ENCODE results near the gene PGC. TPM values are rescaled to one million over a fixed set of nuclear protein-coding genes. Genes with fewer than 3 reads are reported as not detected.

Gene PGC
- total and polyA plus RNA-seq, 9 of the 15 experiments (the other 6 are each of a cell fraction or from before 2014, with no cell fraction given): 0.17 to 0.40 TPM; not detected in 7

DNA sequence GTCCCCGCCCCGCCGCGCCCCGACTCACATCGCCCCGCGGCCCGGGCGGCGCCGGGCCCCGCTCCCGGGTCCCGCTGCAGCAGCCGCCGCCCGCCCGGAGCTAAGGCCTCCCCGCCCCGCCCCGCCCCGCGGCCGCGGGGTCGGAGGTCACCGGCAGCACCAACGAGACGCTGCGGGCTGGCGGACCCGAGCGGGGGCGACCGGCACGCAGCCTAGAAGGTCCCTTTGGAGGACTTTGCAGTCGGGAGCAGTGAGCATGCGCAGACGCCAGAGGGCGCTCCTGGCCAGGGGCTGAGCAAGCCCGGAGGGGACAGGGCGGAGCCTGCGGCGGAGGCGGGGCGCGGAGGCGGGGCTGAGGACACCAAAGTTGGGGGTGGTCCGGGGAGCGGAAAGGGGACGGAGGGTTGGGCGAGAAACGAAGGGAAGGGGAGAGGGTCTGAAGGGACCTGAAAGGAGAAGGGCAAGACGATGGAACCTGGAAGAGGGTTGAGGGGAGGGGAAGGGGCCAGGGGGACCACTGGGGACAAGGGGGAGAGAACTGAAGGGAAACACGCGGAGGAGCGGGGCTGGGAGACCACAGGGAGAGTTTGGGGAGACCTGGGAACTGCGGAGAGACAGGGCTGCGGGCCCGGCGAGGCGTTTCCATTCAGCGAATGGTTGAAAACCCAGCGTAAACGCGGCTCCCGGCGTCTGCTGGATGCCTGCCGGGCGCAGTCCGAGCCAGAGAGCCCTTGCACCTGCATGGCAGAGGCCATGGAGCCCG lies 32.8 kb upstream of the PGC start, which contains the start of gene FRS3 (continued):
- TF ChIP-seq ZNF263 (CRISPR knock-in tag; IDR thresholded peaks at IDR 0.05; ENCODE audit: borderline replicate concordance): peak; percentile 68; the same call in 1 of the 2 replicates
- 0 out of 2 replicates have a peak, but pooled peaks have one; percentile 13 for TF ChIP-seq MTA2 (IDR thresholded peaks at IDR 0.05; ENCODE audit: low read depth)
- TF ChIP-seq SMAD4 (CRISPR knock-in tag; conservative IDR thresholded peaks at IDR 0.05): peak; percentile 68
- TF ChIP-seq ZFPM2 (CRISPR knock-in tag; IDR thresholded peaks at IDR 0.05): no peak
- TF ChIP-seq THRAP3 (IDR thresholded peaks at IDR 0.05; ENCODE audit: borderline replicate concordance): no peak
- no peak for TF ChIP-seq ZNF354B (CRISPR knock-in tag; IDR thresholded peaks at IDR 0.05)
- TF ChIP-seq TAF1 (IDR thresholded peaks at IDR 0.05; ENCODE audit: control insufficient read depth, extremely low read depth, insufficient read depth, low read length, severe bottlenecking): peak; percentile 68
- TF ChIP-seq, protein P1, sequence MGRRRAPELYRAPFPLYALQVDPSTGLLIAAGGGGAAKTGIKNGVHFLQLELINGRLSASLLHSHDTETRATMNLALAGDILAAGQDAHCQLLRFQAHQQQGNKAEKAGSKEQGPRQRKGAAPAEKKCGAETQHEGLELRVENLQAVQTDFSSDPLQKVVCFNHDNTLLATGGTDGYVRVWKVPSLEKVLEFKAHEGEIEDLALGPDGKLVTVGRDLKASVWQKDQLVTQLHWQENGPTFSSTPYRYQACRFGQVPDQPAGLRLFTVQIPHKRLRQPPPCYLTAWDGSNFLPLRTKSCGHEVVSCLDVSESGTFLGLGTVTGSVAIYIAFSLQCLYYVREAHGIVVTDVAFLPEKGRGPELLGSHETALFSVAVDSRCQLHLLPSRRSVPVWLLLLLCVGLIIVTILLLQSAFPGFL (CRISPR knock-in tag; IDR thresholded peaks at IDR 0.05): peak; percentile 17; the same call in 1 of the 2 replicates
- TF ChIP-seq ERF (CRISPR knock-in tag; IDR thresholded peaks at IDR 0.05): 0 out of 2 replicates have a peak, but pooled peaks have one; percentile 10
- peak; percentile 76 for TF ChIP-seq BHLHE40 (IDR thresholded peaks at IDR 0.05; ENCODE audit: low read length)
- TF ChIP-seq, protein P2, sequence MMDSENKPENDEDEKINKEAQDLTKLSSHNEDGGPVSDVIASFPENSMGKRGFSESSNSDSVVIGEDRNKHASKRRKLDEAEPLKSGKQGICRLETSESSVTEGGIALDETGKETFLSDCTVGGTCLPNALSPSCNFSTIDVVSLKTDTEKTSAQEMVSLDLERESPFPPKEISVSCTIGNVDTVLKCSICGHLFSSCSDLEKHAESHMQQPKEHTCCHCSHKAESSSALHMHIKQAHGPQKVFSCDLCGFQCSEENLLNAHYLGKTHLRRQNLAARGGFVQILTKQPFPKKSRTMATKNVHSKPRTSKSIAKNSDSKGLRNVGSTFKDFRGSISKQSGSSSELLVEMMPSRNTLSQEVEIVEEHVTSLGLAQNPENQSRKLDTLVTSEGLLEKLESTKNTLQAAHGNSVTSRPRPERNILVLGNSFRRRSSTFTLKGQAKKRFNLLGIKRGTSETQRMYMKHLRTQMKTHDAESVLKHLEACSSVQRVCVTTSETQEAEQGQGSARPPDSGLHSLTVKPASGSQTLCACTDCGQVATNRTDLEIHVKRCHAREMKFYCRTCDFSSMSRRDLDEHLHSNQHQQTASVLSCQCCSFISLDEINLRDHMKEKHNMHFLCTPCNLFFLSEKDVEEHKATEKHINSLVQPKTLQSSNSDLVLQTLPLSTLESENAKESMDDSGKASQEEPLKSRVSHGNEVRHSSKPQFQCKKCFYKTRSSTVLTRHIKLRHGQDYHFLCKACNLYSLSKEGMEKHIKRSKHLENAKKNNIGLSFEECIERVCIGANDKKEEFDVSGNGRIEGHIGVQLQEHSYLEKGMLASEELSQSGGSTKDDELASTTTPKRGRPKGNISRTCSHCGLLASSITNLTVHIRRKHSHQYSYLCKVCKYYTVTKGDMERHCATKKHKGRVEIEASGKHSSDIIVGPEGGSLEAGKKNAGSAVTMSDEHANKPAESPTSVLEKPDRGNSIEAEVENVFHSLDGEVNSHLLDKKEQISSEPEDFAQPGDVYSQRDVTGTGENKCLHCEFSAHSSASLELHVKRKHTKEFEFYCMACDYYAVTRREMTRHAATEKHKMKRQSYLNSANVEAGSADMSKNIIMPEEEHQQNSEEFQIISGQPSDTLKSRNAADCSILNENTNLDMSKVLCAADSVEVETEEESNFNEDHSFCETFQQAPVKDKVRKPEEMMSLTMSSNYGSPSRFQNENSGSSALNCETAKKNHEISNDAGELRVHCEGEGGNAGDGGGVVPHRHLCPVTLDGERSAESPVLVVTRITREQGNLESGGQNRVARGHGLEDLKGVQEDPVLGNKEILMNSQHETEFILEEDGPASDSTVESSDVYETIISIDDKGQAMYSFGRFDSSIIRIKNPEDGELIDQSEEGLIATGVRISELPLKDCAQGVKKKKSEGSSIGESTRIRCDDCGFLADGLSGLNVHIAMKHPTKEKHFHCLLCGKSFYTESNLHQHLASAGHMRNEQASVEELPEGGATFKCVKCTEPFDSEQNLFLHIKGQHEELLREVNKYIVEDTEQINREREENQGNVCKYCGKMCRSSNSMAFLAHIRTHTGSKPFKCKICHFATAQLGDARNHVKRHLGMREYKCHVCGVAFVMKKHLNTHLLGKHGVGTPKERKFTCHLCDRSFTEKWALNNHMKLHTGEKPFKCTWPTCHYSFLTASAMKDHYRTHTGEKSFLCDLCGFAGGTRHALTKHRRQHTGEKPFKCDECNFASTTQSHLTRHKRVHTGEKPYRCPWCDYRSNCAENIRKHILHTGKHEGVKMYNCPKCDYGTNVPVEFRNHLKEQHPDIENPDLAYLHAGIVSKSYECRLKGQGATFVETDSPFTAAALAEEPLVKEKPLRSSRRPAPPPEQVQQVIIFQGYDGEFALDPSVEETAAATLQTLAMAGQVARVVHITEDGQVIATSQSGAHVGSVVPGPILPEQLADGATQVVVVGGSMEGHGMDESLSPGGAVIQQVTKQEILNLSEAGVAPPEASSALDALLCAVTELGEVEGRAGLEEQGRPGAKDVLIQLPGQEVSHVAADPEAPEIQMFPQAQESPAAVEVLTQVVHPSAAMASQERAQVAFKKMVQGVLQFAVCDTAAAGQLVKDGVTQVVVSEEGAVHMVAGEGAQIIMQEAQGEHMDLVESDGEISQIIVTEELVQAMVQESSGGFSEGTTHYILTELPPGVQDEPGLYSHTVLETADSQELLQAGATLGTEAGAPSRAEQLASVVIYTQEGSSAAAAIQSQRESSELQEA (IDR thresholded peaks at IDR 0.05; ENCODE audit: low read depth): no peak
- TF ChIP-seq KDM4B (IDR thresholded peaks at IDR 0.05; ENCODE audit: borderline replicate concordance in 2 of 2, low read depth in 1 of 2): peak in 1 of 2 experiments; percentile 44; a peak in 2 of 4 replicates
- TF ChIP-seq EP300 (IDR thresholded peaks at IDR 0.05; ENCODE audit: low read length): peak; percentile 44
- peak; percentile 65 for TF ChIP-seq CREB1 (IDR thresholded peaks at IDR 0.05)
- peak; percentile 79 for TF ChIP-seq CREB1 (CRISPR knock-in tag; IDR thresholded peaks at IDR 0.05)
- TF ChIP-seq, protein P3, sequence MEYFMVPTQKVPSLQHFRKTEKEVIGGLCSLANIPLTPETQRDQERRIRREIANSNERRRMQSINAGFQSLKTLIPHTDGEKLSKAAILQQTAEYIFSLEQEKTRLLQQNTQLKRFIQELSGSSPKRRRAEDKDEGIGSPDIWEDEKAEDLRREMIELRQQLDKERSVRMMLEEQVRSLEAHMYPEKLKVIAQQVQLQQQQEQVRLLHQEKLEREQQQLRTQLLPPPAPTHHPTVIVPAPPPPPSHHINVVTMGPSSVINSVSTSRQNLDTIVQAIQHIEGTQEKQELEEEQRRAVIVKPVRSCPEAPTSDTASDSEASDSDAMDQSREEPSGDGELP (CRISPR knock-in tag; IDR thresholded peaks at IDR 0.05; ENCODE audit: borderline replicate concordance): peak; percentile 91
- TF ChIP-seq HLTF (IDR thresholded peaks at IDR 0.05): peak; percentile 71; the same call in 1 of the 2 replicates
